K562 (cell line): Measurements from ENCODE around the gene AGBL1.

Source experiments
- CCAR2 ChIP-seq: fragments of 200-400 bp; formaldehyde crosslinking; IDR thresholded peaks from 2 replicates; pipeline ENCODE4 v1.6.1; 2017; ENCODE audit warnings: mild to moderate bottlenecking, low read depth, low read length
- CREB5 ChIP-seq: fragments of 250-450 bp; sonication (Bioruptor Pico); IDR thresholded peaks from 2 replicates; pipeline ENCODE4 v1.5.0; 2020; ENCODE audit warnings: mild to moderate bottlenecking
- CTBP1 ChIP-seq: fragments of 450-650 bp; IDR thresholded peaks from 2 replicates; pipeline ENCODE4 v1.6.1; 2016; ENCODE audit warnings: borderline replicate concordance
- MTA1 ChIP-seq: fragments of 450-650 bp; IDR thresholded peaks from 2 replicates; pipeline ENCODE4 v1.6.1; 2017; ENCODE audit warnings: borderline replicate concordance
- NFYB ChIP-seq: IDR thresholded peaks from 2 replicates; pipeline ENCODE4 v1.6.1; 2011; ENCODE audit warnings: mild to moderate bottlenecking, moderate library complexity; ENCODE audit not compliant: insufficient read length; ENCODE audit errors: extremely low read depth
- TCF7 ChIP-seq: sonication (generic); IDR thresholded peaks from 2 replicates; pipeline ENCODE4 v1.6.1; 2016; ENCODE audit warnings: antibody characterized with exemption, borderline replicate concordance
- USF2 ChIP-seq: sonication (generic); formaldehyde crosslinking; IDR thresholded peaks from 2 replicates; pipeline ENCODE4 v1.5.0; 2020; ENCODE audit warnings: missing genetic modification reagents
- ZBTB33 ChIP-seq: sonication (generic); formaldehyde crosslinking; IDR thresholded peaks from 2 replicates; pipeline ENCODE4 v1.8.1; 2023; ENCODE audit warnings: mild to moderate bottlenecking, missing genetic modification reagents
- ZKSCAN3 ChIP-seq: fragments of 250-450 bp; sonication (Bioruptor Pico); IDR thresholded peaks from 2 replicates; pipeline ENCODE4 v1.4.0; 2020

GRCh38 chr15:86066174-86066834 lies 13.4 kb upstream of the AGBL1 start:
- TF ChIP-seq TCF7 (no peak), CCAR2 (no peak), ZKSCAN3 (CRISPR knock-in tag) (no peak), USF2 (no peak), NFYB (no peak), CREB5 (CRISPR knock-in tag) (no peak), MTA1 (no peak), ZBTB33 (CRISPR knock-in tag) (no peak), CTBP1 (no peak)
